ENCODE results near the gene CFAP91.

The CFAP91 gene

GRCh38 chr3:119683421-119683820 lies 19.4 kb upstream of the CFAP91 start:
- Histone ChIP-seq H3K9ac (ENCODE audit: low read depth, low read length) (no peak overlapping the region), H3K4me1 (ENCODE audit: insufficient read depth, low read length) (no peaks in the 10 kb centered on the region), H3K27me3 (ENCODE audit: insufficient read depth, low read length) (no peaks in the 10 kb centered on the region), H3K9me3 (ENCODE audit: insufficient read depth, low read depth, low read length) (peaks cover 7% of the 10 kb centered on the region), H3K27ac (ENCODE audit: low read length) (no peak overlapping the region), H3K36me3 (ENCODE audit: insufficient read depth, low read depth, low read length) (no peaks in the 10 kb centered on the region), H3K4me3 (ENCODE audit: low read length) (no peak overlapping the region)

DNA sequence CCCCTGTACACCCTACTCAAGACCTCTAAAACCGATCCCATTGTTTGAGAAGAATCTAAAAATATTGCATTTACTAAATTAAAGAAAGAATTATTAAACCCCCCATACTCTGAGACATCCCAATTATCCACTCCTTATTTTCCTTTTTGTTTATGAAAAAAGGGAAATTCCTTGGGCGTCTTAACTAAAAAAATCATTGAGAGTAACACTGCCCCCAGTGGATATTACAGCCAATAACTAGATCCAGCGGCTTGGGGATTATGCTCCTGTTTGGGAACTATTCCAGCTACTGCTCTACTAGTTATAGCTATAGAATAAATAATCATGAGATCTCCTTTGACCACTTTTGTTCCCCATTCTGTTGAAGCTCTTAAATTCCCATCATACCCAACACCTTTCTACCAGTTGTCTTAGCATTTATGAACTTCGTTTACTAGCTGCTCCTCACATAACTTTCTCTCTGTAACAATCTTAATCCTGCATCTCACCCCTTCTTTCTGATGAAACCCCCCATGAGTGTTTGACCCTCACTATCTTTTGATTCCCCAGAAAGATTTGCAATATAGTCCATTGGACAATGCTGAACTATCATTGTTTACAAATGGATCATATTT lies 12.7 kb upstream of the CFAP91 start:
- Histone ChIP-seq H3K27ac (ENCODE audit: low read length) (no peak overlapping the region), H3K27me3 (ENCODE audit: insufficient read depth, low read length) (no peaks in the 10 kb centered on the region), H3K9ac (ENCODE audit: low read depth, low read length) (no peak overlapping the region)

DNA sequence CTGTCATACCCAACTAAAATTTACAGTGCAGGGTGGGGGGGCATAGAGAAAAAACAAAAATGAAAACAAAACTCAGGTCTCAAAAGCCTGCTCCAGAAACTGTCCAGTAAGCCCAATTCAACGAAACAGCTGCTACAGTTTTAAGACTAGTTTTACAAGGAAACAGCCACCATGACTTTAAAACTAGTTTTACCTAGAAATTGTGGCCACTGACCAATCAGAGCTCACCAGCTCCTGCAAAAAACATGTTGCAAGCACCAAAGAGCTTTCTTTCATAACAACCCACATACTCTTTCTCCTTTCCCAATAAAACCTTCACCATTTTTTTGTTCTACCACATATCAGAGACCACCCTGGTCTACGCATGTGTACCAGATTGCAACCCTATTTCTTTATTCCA lies 7.3 kb upstream of the CFAP91 start:
- Histone ChIP-seq H3K4me1 (ENCODE audit: insufficient read depth, low read length) (no peaks in the 10 kb centered on the region), H3K9me3 (ENCODE audit: insufficient read depth, low read depth, low read length) (no peaks in the 10 kb centered on the region), H3K36me3 (ENCODE audit: insufficient read depth, low read depth, low read length) (no peaks in the 10 kb centered on the region), H3K4me3 (ENCODE audit: low read length) (no peak overlapping the region), H3K9ac (ENCODE audit: low read depth, low read length) (no peak overlapping the region), H3K27me3 (ENCODE audit: insufficient read depth, low read length) (no peaks in the 10 kb centered on the region), H3K27ac (ENCODE audit: low read length) (no peak overlapping the region)

More for the DNA sequence above, 12.7 kb upstream of the CFAP91 start:
- Histone ChIP-seq H3K9me3 (ENCODE audit: insufficient read depth, low read depth, low read length) (peaks cover 7% of the 10 kb centered on the region), H3K4me1 (ENCODE audit: insufficient read depth, low read length) (no peaks in the 10 kb centered on the region), H3K36me3 (ENCODE audit: insufficient read depth, low read depth, low read length) (no peaks in the 10 kb centered on the region), H3K4me3 (ENCODE audit: low read length) (no peak overlapping the region)

DNA sequence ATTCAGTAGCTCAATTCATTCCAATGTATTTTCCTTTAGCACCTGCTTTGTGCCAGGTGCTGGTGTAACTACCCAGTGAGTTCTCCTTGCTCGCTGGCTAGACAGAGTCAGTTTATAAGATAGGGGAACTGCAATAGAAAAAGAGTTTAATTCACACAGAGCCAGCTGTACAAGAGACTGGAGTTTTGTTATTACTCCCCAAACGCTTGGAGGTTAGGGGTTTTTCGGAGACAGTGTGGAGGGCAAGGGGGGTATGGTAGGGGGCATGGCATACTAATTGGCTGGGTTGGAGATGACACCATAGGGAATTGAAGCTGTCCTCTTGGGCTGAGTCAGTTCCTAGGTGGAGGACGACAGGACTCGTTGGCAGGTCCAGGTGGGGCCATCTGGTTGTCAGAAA lies 5.4 kb upstream of the CFAP91 start:
- no peaks in the 10 kb centered on the region for H3K9me3 ChIP-seq (ENCODE audit: insufficient read depth, low read depth, low read length)
- no peaks in the 10 kb centered on the region for H3K27me3 ChIP-seq (ENCODE audit: insufficient read depth, low read length)
- H3K4me1 ChIP-seq (ENCODE audit: insufficient read depth, low read length), result peaks cover 4% of the 10 kb centered on the region; the same call in 1 of the 2 replicates
- no peak overlapping the region for H3K27ac ChIP-seq (ENCODE audit: low read length)
- no peak overlapping the region for H3K4me3 ChIP-seq (ENCODE audit: low read length)
- no peaks in the 10 kb centered on the region for H3K36me3 ChIP-seq (ENCODE audit: insufficient read depth, low read depth, low read length)
- no peak overlapping the region for H3K9ac ChIP-seq (ENCODE audit: low read depth, low read length)

- H3K36me3 ChIP-seq (ENCODE audit: insufficient read depth, low read depth, low read length), result no peaks in the 10 kb centered on the region
- H3K9ac ChIP-seq (ENCODE audit: low read depth, low read length), result no peak overlapping the region
- no peak overlapping the region for H3K27ac ChIP-seq (ENCODE audit: low read length)
Observed at GRCh38 chr3:119700269-119700919, 2.4 kb upstream of the CFAP91 start.

DNA sequence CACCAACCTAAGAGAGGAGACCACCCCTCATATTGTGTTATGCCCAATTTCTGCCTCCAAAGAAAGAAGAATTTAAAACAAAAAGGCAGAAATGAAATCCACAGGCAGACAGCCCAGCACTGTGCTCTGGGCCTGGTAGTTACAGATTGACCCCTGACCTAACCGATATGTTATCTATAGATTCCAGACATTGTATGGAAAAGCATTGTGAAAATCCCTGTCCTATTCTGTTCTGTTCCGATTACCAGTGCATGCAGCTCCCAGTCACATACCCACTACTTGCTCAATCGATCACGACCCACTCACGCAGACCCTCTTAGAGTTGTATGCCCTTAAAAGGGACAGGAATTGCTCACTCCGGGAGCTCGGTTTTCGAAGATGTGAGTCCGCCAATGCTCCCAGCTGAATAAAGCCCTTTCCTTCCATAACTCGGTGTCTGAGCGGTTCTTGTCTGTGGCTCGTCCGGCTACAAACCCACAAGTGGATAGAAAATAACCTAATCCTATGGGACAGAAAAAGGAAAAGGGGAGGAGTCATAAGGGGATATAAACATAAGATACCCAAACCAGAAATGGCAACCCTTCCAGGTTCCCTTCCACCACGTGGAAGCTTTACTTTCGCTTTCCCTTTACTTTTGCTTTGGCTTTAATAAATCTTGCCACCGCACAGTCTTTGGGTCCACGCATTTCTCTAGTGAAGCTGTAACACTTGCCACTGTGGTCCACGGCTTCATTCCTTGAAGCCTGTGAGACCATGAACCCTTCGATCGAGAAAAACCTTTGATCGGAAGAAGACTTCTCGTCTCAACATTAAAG lies 1.7 kb upstream of the CFAP91 start:
- H3K9ac ChIP-seq (ENCODE audit: low read depth, low read length), result no peak overlapping the region
- no peak overlapping the region for H3K4me3 ChIP-seq (ENCODE audit: low read length)
- peaks cover 4% of the 10 kb centered on the region; the same call in 1 of the 2 replicates for H3K4me1 ChIP-seq (ENCODE audit: insufficient read depth, low read length)
- H3K36me3 ChIP-seq (ENCODE audit: insufficient read depth, low read depth, low read length), result no peaks in the 10 kb centered on the region
- no peaks in the 10 kb centered on the region for H3K9me3 ChIP-seq (ENCODE audit: insufficient read depth, low read depth, low read length)
- no peak overlapping the region for H3K27ac ChIP-seq (ENCODE audit: low read length)
- peaks cover 15% of the 10 kb centered on the region for H3K27me3 ChIP-seq (ENCODE audit: insufficient read depth, low read length)

More at GRCh38 chr3:119700269-119700919, 2.4 kb upstream of the CFAP91 start:
- H3K9me3 ChIP-seq (ENCODE audit: insufficient read depth, low read depth, low read length), result no peaks in the 10 kb centered on the region
- no peak overlapping the region for H3K4me3 ChIP-seq (ENCODE audit: low read length)
- peaks cover 4% of the 10 kb centered on the region; the same call in 1 of the 2 replicates for H3K4me1 ChIP-seq (ENCODE audit: insufficient read depth, low read length)
- H3K27me3 ChIP-seq (ENCODE audit: insufficient read depth, low read length), result peaks cover 15% of the 10 kb centered on the region

DNA sequence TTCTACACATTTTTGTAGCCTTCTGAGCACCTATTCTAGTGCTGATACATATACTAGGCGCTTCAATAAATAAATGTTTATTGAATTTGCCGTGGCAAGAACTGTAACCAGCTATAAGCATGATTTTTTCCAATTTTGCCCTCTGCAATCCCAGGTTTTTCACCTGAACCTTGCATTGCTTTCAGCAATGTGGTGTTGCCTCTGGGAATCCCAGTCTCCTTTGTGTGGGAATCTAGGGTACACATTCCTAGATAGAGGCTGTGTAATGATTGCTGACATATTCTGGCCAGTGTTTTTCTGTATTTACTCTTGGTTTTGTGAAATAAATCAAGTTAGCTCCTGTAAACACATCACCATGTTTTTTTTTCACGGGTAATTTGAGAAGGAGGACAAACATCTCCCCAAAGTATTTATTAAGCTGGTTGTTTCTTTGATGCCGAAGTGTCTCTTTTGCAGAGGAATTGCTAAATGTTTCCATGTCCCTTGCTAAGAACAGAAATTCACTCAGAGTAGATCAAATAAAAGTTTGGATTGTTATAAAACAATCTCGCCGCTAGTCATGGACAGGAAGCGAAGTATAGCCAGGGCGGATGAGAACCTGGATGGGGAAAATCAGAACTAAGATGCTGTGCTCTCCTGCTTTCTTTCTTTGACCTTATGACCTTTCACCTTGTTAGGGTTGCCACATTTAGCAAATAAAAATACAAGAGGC lies 1.2 kb downstream of the CFAP91 start:
- peak overlapping the region; percentile 80 for H3K4me3 ChIP-seq (ENCODE audit: low read length)
- H3K4me1 ChIP-seq (ENCODE audit: insufficient read depth, low read length), result peaks cover 4% of the 10 kb centered on the region; the same call in 1 of the 2 replicates
- H3K27me3 ChIP-seq (ENCODE audit: insufficient read depth, low read length), result peaks cover 15% of the 10 kb centered on the region
- H3K36me3 ChIP-seq (ENCODE audit: insufficient read depth, low read depth, low read length), result no peaks in the 10 kb centered on the region
- no peaks in the 10 kb centered on the region for H3K9me3 ChIP-seq (ENCODE audit: insufficient read depth, low read depth, low read length)
- H3K27ac ChIP-seq (ENCODE audit: low read length), result no peak overlapping the region
- H3K9ac ChIP-seq (ENCODE audit: low read depth, low read length), result peak overlapping the region; percentile 46; the same call in 1 of the 2 replicates

DNA sequence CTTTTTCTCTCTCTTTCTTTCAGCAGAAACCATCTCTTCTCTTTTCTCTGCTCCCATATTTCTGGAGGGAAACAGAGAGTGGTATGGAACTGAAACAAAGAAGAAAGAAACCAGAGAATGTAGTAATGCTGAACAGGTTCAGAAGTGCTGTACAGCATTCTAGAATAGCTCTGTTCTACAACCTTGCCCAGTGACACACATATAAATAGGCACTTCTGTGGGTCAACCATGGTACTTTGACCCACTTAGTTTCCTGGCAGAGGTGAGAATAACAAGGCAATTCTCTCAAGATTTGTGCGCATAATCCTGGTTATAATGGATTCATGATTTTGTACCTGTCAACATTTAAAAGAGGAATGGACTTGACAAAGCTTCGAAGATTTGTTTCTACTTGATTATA lies 12.3 kb downstream of the CFAP91 start:
- Histone ChIP-seq H3K27ac (ENCODE audit: low read length) (no peak overlapping the region), H3K4me3 (ENCODE audit: low read length) (no peak overlapping the region), H3K4me1 (ENCODE audit: insufficient read depth, low read length) (no peaks in the 10 kb centered on the region)

GRCh38 chr3:119716998-119717397 lies 14.2 kb downstream of the CFAP91 start:
- no peaks in the 10 kb centered on the region for H3K4me1 ChIP-seq (ENCODE audit: insufficient read depth, low read length)
- H3K36me3 ChIP-seq (ENCODE audit: insufficient read depth, low read depth, low read length), result 0 out of 2 replicates have a peak, but pooled peaks cover 3% of the 10 kb centered on the region
- no peak overlapping the region for H3K27ac ChIP-seq (ENCODE audit: low read length)
- no peaks in the 10 kb centered on the region for H3K9me3 ChIP-seq (ENCODE audit: insufficient read depth, low read depth, low read length)
- no peak overlapping the region for H3K4me3 ChIP-seq (ENCODE audit: low read length)
- H3K27me3 ChIP-seq (ENCODE audit: insufficient read depth, low read length), result no peaks in the 10 kb centered on the region
- no peak overlapping the region for H3K9ac ChIP-seq (ENCODE audit: low read depth, low read length)

More for the DNA sequence above, 12.3 kb downstream of the CFAP91 start:
- no peaks in the 10 kb centered on the region for H3K9me3 ChIP-seq (ENCODE audit: insufficient read depth, low read depth, low read length)
- 0 out of 2 replicates have a peak, but pooled peaks cover 3% of the 10 kb centered on the region for H3K36me3 ChIP-seq (ENCODE audit: insufficient read depth, low read depth, low read length)
- no peak overlapping the region for H3K9ac ChIP-seq (ENCODE audit: low read depth, low read length)
- H3K27me3 ChIP-seq (ENCODE audit: insufficient read depth, low read length), result no peaks in the 10 kb centered on the region

- H3K4me3 ChIP-seq (ENCODE audit: low read length), result no peak overlapping the region
- no peaks in the 10 kb centered on the region for H3K27me3 ChIP-seq (ENCODE audit: insufficient read depth, low read length)
- H3K4me1 ChIP-seq (ENCODE audit: insufficient read depth, low read length), result no peaks in the 10 kb centered on the region
- no peak overlapping the region for H3K27ac ChIP-seq (ENCODE audit: low read length)
- H3K9me3 ChIP-seq (ENCODE audit: insufficient read depth, low read depth, low read length), result no peaks in the 10 kb centered on the region
- H3K9ac ChIP-seq (ENCODE audit: low read depth, low read length), result no peak overlapping the region
- 0 out of 2 replicates have a peak, but pooled peaks cover 3% of the 10 kb centered on the region for H3K36me3 ChIP-seq (ENCODE audit: insufficient read depth, low read depth, low read length)
Observed at GRCh38 chr3:119717520-119717919, 14.7 kb downstream of the CFAP91 start.

GRCh38 chr3:119723022-119723421 lies 20.2 kb downstream of the CFAP91 start:
- no peak overlapping the region for H3K27ac ChIP-seq (ENCODE audit: low read length)
- H3K9ac ChIP-seq (ENCODE audit: low read depth, low read length), result no peak overlapping the region
- H3K4me1 ChIP-seq (ENCODE audit: insufficient read depth, low read length), result no peaks in the 10 kb centered on the region
- no peaks in the 10 kb centered on the region for H3K36me3 ChIP-seq (ENCODE audit: insufficient read depth, low read depth, low read length)
- no peak overlapping the region for H3K4me3 ChIP-seq (ENCODE audit: low read length)
- no peaks in the 10 kb centered on the region for H3K27me3 ChIP-seq (ENCODE audit: insufficient read depth, low read length)
- H3K9me3 ChIP-seq (ENCODE audit: insufficient read depth, low read depth, low read length), result no peaks in the 10 kb centered on the region
